AG04450 (cell line): ENCODE measurements around the gene TK1. TPM values are rescaled to one million over a fixed set of nuclear protein-coding genes. Genes with fewer than 3 reads are reported as not detected.
A peak's percentile ranks its signal among the peaks of the same experiment; 100 is the strongest.
"Not testable (repeated sequence)": the region's sequence is repeated elsewhere in the genome, so short reads cannot be mapped to it uniquely, and the experiment has no call there.

Experiments used
- CTCF ChIA-PET: fragments of 300-600, 350-600 bp; formaldehyde crosslinking; extraction: SDS; loops from one replicate; lab custom pipeline; 2022; ENCODE audit warnings: antibody characterized with exemption, inconsistent platforms; lab: Charles Lee
- POLR2A ChIA-PET: fragments of 350-600 bp; formaldehyde crosslinking; extraction: SDS; loops from one replicate; lab custom pipeline; 2021; ENCODE audit warnings: antibody characterized with exemption, inconsistent platforms; lab: Yijun Ruan, JAX
- DNase-seq: peaks from one replicate; pipeline ENCODE4 v3.0.0-alpha.2; 2011; ENCODE audit warnings: low read depth, low spot score
- H3K27ac ChIP-seq: one replicate; pipeline ENCODE4 v1.5.1; 2012; ENCODE audit warnings: low read depth, low read length, control low read depth
- H3K27me3 ChIP-seq: one replicate; pipeline ENCODE4 v1.6.0; 2012; ENCODE audit warnings: low read length; ENCODE audit not compliant: control insufficient read depth, insufficient read depth
- H3K4me3 ChIP-seq: 2 replicates; pipeline ENCODE4 v1.5.1; 2011; ENCODE audit warnings: mild to moderate bottlenecking, low read depth, low read length, control low read depth
- H3K9me3 ChIP-seq: 2 replicates; pipeline ENCODE4 v1.5.1; 2012; ENCODE audit warnings: low read length; ENCODE audit not compliant: control insufficient read depth, insufficient read depth
- polyA minus RNA-seq: library from RNA; depleted of rRNA, polyadenylated mRNA; stranded (reverse); fragments of >200 nt; gene quantifications from 2 replicates; pipeline ENCODE4 v1.2.3, GENCODE V29; 2011; rRNA and poly(A)+ RNA removed
- polyA plus RNA-seq: library from polyadenylated mRNA; depleted of rRNA; stranded (reverse); fragments of >200 nt; gene quantifications from 2 replicates; pipeline ENCODE4 v1.2.3, GENCODE V29; 2011; rRNA removed
- TF ChIP-seq, protein P1 (sequence below): IDR thresholded peaks from 2 replicates; pipeline ENCODE4 v1.5.1; 2011; ENCODE audit warnings: low read depth, low read length, control low read depth, inconsistent platforms

The TK1 gene, protein sequence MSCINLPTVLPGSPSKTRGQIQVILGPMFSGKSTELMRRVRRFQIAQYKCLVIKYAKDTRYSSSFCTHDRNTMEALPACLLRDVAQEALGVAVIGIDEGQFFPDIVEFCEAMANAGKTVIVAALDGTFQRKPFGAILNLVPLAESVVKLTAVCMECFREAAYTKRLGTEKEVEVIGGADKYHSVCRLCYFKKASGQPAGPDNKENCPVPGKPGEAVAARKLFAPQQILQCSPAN
- polyA plus RNA-seq (27.1 and 31.4 TPM in 2 replicates), polyA minus RNA-seq (22.8 and 35.1 TPM in 2 replicates)

DNA sequence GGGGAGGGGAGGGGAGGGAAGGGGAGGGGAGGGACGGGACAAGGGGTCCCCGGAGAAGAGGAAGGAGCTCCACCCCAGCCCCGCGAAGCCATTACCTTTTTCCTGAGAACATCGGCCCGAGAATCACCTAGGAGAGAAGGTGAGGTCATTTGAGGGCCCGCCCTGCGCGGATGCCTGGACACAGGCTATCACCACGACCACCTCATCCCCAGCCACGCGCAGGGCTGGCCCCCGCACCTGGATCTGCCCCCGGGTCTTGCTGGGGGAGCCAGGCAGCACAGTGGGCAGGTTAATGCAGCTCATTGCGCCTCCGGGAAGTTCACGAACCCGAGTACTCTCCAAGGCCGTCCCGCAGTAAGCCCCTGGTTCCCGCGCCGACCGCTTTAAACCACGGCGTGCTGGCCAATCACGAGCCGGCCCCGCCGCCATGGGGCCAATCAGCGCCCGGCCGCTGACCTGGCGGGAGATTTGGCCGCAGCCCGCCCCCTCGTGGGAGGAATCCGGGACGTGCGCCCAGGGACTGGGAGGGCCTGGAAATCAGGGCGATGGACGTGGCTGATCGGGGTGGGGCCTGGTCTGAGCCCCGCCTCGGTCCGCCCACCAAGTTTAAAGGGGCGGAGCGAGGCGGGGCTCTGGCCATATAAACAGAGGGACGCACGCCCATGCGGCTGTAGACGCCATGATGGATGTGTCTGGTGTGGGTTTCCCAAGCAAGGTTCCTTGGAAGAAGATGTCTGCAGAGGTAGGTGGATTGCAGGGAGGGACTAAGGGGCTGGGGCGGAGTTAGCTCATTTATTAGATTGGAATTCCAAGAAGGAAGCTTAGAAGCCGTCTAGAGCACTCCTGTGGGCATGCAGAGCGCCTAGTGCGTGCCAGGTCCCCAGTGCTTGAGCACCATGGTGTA lies at the start of gene TK1, which contains the start of gene AFMID:
TSS of gene TK1 (minus strand) at position 361 of the 904 bp plus-strand sequence. CDS start at position 303, 58 bp downstream.
TSS of gene AFMID (plus strand) at position 671 of the 904 bp plus-strand sequence. CDS start at position 680, 9 bp downstream.
- TF ChIP-seq, protein P1, sequence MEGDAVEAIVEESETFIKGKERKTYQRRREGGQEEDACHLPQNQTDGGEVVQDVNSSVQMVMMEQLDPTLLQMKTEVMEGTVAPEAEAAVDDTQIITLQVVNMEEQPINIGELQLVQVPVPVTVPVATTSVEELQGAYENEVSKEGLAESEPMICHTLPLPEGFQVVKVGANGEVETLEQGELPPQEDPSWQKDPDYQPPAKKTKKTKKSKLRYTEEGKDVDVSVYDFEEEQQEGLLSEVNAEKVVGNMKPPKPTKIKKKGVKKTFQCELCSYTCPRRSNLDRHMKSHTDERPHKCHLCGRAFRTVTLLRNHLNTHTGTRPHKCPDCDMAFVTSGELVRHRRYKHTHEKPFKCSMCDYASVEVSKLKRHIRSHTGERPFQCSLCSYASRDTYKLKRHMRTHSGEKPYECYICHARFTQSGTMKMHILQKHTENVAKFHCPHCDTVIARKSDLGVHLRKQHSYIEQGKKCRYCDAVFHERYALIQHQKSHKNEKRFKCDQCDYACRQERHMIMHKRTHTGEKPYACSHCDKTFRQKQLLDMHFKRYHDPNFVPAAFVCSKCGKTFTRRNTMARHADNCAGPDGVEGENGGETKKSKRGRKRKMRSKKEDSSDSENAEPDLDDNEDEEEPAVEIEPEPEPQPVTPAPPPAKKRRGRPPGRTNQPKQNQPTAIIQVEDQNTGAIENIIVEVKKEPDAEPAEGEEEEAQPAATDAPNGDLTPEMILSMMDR, result peak; percentile 75
- Histone ChIP-seq H3K9me3 (no peaks in the 10 kb centered on the region), H3K4me3 (peak within 1 kb of the TSS; percentile 79), H3K27ac (peak within 1 kb of the TSS; percentile 21), H3K27me3 (no peaks in the 10 kb centered on the region)
- POLR2A ChIA-PET, result interaction anchor here (0.6 to 1.5 kb wide), 6 partner anchors 12 to 1018 kb away, joined by 3 to 11 read pairs (median 4); no protein-coding TSS in a partner anchor
- CTCF ChIA-PET, result interaction anchor here (0.5 to 2.9 kb wide), 36 partner anchors 8 to 421 kb away, joined by 3 to 31 read pairs (median 3); no protein-coding TSS in a partner anchor
- peak; percentile 93 for DNase-seq

DNA sequence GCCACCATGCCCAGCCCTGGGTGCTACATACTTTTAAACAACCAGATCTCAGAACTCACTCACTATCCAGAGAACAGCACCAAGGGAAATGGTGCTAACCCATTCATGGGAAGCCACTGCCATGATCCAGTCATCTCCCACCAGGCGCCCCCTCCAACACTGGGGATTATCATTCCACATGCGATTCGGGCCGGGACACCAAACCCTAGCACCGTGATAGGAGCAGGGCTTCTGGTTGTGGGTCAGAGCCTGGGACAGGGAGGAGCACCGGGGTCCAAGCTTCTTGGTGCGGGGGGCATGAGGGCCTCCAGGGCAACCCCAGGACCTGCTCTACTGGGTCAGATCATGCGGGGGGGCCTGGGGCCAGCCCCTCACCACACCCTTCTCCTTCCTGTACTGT lies 49.0 kb upstream of the TK1 start:
- TF ChIP-seq, protein P1, result no peak
- no peak for DNase-seq
- POLR2A ChIA-PET, result no interaction called here
- Histone ChIP-seq H3K9me3 (no peaks in the 10 kb centered on the region; the same call in 1 of the 2 replicates), H3K27ac (no peak overlapping the region), H3K4me3 (no peak overlapping the region), H3K27me3 (peaks cover 31% of the 10 kb centered on the region)
- CTCF ChIA-PET, result no interaction called here

- H3K9me3 ChIP-seq, H3K4me3 ChIP-seq, POLR2A ChIA-PET, DNase-seq, H3K27ac ChIP-seq, CTCF ChIA-PET: not testable (repeated sequence)
- H3K27me3 ChIP-seq, result peaks cover 40% of the 10 kb centered on the region
These were observed 48.2 kb upstream of the TK1 start for GRCh38 chr17:78235022-78235421.

GRCh38 chr17:78234261-78234865 lies 47.5 kb upstream of the TK1 start:
- Histone ChIP-seq H3K27ac (no peak overlapping the region), H3K27me3 (peaks cover 38% of the 10 kb centered on the region), H3K4me3 (no peak overlapping the region), H3K9me3 (no peaks in the 10 kb centered on the region; the same call in 1 of the 2 replicates)
- POLR2A ChIA-PET, result no interaction called here
- CTCF ChIA-PET, result no interaction called here
- TF ChIP-seq, protein P1, result no peak
- DNase-seq, result no peak

DNA sequence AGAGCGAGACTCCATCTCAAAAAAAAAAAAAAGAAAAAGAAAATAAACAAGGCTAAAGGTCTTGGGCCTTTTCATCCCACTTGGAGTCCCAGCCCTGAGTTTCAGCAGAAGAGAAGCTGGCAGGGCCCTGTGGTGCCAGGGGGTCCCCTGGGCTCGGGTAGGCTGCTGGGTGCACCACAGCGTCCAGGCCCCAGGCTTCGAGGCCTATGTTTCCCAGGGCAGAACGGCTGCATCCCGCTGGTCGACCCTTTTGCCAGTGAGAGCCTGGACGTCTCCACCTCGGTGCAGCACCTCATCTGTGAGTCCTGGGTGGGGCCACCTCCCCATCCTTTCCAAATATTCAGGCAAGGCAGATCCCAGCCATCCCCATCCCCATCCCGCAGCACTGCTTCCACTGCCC lies 46.8 kb upstream of the TK1 start:
- TF ChIP-seq, protein P1, result no peak
- ChIA-PET POLR2A (no interaction called here), CTCF (no interaction called here)
- H3K4me3 ChIP-seq, result no peak overlapping the region
- H3K27ac ChIP-seq, result no peak overlapping the region
- H3K9me3 ChIP-seq, result no peaks in the 10 kb centered on the region; the same call in 1 of the 2 replicates
- H3K27me3 ChIP-seq, result peaks cover 35% of the 10 kb centered on the region
- DNase-seq, result no peak
